ENCODE results near the gene HOXB3.
"Not testable (repeated sequence)": the region's sequence is repeated elsewhere in the genome, so short reads cannot be mapped to it uniquely, and the experiment has no call there.

HOXB3 gene

DNA sequence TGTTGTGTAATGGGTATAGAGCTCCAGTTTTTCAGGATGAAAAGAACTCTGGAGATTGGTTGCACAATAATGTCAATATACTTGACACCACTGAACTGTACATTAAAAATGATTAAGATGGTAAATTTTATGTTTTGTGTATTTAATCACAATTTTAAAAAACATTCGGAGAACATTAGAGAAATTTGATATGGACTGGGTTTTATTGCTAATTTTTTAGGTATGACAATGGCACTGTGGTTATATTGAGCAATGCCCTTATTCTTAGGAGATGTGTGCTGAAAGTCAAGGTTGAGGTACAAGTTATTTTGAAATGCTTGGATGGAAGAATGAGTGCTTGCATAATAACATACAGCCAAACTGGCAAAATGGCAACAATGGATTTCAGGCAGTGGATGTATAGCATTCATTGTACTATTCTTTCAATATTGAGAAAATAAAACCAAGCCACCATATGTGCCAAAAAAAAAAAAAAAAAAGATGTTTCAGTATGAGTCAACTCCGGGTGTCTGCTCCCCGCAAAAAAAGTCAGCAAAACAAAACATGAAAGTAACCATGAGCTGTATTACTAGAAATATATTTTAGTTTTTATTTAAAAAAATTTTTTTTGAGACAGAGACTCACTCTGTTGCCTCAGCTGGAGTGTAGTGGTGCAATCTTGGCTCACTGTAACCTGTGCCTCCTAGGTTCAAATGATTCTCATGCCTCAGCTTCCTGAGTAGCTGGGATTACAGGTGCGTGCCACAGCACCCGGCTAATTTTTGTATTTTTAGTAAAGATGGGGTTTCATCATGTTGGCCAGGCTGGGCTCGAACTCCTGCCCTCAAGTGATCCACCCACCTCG is 79.1 kb downstream of the HOXB3 start:
- no peak for DNase-seq (ENCODE audit: insufficient read length, low spot score)

DNA sequence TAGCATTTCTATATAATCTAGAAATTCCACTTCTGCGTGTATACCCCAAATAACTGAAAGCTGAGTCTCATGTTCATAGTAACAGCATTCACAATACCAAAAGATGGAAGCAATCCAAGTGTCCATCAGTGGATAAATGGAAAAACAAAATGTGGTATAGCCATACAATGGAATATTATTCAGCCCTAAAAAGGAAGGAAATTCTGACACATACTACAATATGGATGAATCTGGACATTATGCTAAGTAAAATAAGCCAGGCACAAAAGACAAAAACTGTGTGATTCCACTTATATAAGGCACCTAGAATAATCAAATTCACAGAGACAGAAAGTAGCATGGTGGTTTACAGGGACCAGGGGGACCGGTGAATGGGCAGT is 79.7 kb downstream of the HOXB3 start:
- no peak for FAIRE-seq
- DNase-seq (ENCODE audit: insufficient read length, low spot score), result no peak

More for the DNA sequence above, 79.1 kb downstream of the HOXB3 start:
- FAIRE-seq, result peak; percentile 53

DNA sequence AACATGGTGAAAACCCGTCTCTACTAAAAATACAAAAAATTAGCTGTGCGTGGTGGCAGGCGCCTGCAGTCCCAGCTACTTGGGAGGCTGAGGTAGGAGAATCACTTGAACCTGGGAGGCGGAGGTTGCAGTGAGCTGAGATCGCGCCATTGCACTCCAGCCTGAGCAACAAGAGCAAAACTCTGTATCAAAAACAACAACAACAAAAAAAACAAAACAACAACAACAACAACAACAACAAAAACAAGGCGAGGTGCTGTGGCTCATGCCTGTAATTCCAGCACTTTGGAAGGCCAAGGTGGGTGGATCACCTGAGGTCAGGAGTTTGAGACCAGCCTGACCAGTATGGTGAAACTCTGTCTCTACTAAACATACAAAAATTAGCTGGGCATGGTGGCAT is 80.3 kb downstream of the HOXB3 start:
- DNase-seq (ENCODE audit: insufficient read length, low spot score), result not testable (repeated sequence)

DNA sequence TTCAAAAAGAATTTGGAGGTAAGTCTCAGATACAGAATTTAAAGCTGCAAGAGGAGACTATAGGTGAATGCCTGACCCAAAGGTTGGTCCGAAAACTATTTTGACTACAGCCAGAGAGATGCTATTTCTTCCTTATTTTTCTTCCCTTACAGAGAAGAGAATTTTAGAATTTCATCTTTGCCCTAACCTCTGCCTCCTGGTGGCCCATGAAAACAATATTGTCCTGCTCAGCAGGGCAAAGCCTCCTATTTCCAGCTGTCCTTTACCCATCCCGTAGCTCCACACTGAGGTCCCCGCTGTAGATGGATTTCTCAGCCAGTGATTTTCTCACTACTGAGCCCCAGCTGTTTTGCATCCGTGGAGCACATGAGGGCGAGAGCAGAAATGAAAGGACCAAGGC is 83.8 kb downstream of the HOXB3 start:
- no peak for FAIRE-seq

More for the DNA sequence above, 80.3 kb downstream of the HOXB3 start:
- not testable (repeated sequence) for FAIRE-seq

DNA sequence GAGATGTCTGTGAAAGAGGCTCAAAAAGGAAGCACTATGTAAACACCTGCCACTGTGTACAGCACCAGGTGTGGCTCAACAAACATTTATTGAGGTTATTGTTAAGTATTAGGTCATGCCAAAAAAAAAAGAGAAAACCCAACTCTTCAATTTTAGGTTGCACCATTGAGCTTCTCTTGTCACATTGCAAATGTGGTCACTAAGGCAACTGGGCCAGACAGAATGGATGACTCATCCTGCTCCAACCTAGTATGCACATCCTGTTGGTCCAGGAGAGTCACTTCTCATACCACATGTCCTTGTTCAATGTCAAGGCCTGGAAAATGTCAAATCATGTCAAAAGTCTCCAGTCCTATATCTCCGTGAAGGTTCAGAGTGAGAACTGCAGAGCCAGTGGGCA is 84.3 kb downstream of the HOXB3 start:
- no peak for DNase-seq (ENCODE audit: insufficient read length, low spot score)
- FAIRE-seq, result peak; percentile 83

More for the DNA sequence above, 83.8 kb downstream of the HOXB3 start:
- no peak for DNase-seq (ENCODE audit: insufficient read length, low spot score)

DNA sequence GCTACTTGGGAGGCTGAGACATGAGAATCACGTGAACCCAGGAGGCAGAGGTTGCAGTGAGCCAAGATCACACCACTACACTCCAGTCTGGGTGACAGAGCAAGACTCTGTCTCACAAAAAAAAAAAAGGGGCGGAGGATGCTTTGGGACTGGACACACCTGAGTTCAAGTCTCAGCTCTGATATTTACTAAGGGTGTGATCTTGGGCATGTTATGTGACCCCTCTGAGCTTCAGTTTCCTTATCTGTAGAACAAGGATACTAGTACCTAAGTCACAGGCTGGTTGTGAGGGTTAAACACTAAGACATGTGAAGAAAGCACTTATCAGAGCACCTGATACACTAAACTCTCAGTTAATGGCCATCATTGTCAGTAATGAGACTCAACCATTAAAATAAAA is 85.1 kb downstream of the HOXB3 start:
- DNase-seq (ENCODE audit: insufficient read length, low spot score) (no peak), FAIRE-seq (no peak)

DNA sequence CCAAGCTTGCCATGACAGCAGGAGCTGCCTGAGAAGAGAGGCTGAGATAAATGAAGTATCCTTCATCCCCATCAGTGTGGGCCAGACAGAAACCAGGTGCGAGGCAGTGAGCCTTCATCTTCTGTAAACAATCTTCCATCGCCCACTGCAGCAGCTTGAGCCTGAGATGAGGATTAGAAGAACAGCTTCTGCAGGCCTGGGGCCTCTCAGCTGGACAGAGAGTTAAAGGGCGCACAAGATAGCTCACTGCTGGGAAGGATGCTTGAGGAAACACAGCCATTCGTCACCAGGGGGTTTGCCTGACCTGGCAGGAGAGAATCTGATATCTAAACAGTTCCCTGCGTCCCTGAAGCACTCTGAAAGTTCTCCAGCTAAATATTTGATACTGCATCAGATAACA is 86.3 kb downstream of the HOXB3 start:
- no peak for FAIRE-seq
- DNase-seq (ENCODE audit: insufficient read length, low spot score), result no peak

DNA sequence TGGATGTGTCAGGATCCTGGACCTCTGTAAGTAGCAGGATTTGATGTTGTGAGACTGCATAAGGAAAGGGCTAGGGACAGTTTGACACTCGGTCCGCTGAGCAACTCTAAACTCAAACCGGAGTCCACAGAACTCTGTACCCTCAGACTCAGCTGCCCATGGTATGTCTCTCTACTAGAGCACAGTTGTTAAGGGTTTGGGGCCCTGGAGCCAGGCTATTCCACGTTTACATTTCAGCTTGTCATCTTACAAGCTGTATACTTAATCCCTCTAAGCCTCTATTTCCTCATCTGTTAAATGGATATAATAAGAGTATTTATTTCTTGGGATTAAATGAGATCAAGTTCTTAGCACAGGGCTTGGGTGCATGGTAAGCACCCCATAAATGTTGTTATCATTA is 87.1 kb downstream of the HOXB3 start:
- no peak for DNase-seq (ENCODE audit: insufficient read length, low spot score)
- no peak for FAIRE-seq

DNA sequence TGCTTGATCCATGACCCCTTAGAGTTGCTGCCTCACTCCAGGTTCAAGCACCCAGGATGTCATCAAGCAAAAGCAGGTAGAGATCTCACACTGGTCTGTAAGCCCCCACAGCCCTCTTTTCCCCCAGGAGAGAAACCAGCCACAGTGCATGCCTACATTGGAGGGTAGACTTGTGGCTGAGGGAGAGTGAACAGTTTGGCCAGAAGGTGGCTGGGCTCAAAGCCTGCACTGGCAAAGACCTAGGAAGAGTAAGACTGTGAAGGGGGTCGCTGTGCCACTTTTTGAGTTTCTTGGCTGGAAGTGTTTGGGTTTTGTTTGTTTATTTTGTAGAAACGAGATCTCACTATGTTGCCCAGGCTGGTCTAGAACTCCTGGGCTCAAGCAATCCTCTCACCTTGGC is 87.7 kb downstream of the HOXB3 start:
- DNase-seq (ENCODE audit: insufficient read length, low spot score), result no peak
- no peak for FAIRE-seq

DNA sequence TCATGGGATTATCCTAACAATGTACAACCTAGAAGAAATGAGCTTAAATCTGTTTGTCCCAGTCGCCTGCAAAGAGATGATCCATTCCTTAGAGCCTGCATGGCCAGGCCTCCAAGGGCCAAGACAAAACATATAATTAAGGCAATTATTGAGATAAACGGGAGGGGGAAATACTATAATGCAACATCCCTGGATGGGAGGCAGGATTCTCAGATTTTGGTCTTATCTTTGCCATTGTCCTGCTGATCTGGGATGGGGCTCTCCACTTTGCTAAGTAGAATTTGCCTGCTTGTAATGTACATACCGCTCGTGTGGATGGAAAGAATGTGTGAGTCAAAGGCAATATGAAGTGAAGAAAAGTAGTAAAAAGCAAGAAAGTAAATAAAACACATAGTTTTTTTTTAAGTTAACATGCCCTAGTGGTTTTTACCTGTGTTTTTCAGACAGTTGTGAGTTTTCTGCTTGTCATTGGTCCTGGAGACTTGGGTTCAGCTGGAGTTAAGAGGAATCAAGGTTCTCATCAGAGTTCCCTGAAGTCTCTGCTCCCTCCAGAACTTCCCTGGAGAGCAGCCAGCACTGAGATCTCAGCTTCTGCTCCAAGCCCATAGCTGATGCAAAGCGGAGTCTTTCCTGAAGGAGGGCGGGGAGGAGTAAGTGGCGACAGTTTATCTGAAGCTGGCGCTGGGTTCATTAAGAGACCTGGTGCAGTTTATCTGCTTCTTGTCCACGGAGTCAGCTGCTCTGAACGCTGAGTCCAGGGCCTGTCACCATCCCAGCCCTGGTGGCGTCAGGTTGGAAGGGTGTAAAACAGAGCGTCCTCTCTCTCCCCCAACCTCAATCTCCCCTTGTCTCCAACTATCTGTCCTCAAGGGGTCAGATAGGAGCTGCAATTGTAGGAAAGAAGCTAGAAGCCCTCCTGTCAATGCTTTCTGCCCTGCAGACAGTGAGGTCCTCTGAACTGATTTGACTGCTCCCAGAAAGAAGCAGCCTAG is 89.3 kb downstream of the HOXB3 start:
- no peak for DNase-seq (ENCODE audit: insufficient read length, low spot score)
- no peak for FAIRE-seq

DNA sequence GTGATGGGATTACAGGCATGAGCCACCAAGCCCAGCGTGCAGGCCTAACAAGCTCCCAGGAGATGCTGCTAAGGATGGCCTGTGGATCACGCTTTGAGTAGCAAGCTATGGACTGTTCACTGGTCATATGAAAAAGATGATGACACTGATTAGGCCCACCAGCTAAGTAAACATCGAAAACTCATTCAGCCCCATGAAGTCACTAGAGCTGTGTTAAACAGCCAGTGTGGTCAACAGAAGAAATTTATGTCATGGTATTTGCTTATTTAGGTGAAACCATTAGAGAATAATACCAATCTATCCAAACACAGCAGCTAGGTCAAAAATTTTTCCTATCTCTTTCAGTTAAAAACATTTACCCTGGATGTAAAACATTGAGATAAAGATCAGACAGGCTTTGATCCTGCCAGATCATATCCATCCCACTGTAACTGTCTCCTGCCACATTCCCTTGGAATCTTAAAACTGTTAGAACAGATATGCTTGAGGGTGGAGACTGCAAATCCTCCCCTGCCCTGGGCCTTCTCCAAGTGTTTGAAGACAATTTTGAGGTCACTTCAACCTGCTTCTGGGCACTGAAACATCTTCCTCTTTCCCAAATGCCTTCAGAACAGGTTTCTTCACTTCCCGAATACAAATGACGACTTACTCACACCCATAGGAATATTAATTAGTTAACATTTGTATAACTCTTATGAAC is 90.2 kb downstream of the HOXB3 start:
- FAIRE-seq, result no peak
- no peak for DNase-seq (ENCODE audit: insufficient read length, low spot score)

DNA sequence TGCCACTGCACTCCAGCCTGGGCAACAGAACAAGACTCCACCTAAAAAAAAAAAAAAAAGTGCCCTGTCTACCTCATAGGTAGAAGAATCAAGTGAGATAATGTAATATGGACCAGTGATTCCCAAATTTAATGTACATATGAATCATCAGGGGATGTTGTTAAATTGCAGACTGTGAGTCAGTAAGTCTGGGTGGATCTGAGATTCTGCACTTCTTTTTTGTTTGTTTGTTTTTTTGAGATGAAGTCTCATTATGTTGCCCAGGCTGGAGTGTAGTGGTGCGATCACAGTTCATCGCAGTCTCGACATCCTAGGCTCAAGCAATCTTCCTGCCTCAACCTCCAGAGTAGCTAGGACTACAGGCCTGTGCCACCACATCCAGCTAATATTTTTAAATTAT is 90.8 kb downstream of the HOXB3 start:
- FAIRE-seq (no peak), DNase-seq (ENCODE audit: insufficient read length, low spot score) (no peak)

All from GM19239 (cell line).